NCI-H1436 treated with DMSO at 0.1 percent for 48 hours (cell line): ENCODE results near the gene GPX7.

Source experiments
- DNase-seq: peaks from one replicate; lab custom pipeline; 2025; lab: John Stamatoyannopoulos, UW

Gene GPX7

GRCh38 chr1:52629325-52629643 is 27.1 kb downstream of the GPX7 start:
- DNase-seq, result no peak

DNA sequence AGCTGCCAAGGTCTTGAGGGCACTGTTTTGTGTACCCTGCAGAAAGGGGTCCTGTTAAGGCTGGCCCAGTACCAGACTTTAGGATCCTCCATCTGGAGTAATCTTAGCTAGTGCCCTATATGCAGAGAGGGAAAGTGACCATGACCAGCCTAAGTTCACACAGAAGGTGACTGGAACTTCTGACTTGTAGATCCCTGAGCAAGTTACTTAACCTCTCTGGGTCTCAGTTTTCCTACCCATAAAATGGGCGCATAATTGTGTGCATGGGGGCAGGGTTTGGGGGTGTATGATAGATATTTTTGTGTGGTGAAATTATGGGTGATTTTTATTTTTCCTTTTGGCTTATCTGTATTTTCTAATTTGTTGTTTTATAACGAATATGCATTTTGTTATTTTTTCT is 27.5 kb downstream of the GPX7 start:
- DNase-seq, result no peak

DNA sequence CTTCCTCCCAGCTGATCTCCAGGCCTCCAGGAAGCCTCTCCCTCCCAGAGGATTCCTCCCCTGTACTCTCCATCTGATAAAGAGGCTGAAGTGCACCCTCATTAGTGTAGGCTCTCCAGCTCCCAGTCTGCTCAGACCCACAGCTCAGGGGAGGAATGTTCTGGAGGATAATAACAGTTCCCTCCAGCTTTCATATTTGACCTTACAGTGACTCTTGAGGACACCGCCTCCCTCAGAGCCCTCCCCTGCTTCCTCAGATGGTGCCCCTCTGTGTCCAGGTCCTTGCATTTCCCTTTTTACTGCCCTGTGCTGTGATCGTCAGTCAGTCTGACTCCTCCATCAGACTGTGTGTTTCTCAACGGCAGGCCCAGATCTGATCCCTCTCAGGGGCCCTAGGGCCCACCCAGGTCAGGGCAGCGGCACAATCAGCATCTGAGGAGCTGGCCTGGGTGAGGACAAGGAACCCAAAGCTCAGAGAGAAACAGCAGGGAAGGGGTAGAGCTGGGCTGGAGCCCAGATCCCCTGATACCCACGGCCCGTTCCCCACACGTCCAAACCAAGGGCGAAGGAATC is 29.7 kb downstream of the GPX7 start:
- DNase-seq, result no peak

DNA sequence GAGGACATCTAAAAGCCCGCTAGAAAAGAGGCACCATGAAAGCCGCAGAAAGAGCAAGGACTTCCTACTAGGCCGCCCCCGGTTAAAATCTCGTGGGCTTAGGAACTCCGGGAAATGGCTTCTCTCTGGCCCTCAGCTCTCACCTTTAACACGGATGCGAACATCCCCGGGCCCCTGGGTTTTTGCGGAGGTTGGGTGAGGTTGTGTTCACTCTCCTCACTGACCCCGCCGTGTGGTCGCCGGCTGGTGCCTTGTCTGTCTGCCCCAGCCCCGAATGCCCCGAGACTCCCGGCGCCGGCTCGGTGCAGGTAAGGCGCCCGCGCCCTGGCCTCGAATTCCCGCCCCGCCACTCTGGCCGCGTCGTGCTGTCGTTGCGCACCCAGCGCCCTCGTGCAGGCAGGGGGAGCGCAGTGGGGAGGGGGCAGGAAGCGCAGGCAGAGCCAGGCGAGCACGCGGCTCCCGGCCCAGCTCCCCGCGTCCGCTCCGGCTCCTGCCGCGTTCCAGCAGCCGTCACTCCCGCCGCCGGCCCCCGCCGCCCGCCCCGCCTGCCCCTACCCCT is 30.6 kb downstream of the GPX7 start, which contains the start of gene SHISAL2A:
Gene SHISAL2A (plus strand): TSS at position 437 of the 559 bp plus-strand sequence. CDS start 326 bp downstream, outside the sequence.
- no peak for DNase-seq

DNA sequence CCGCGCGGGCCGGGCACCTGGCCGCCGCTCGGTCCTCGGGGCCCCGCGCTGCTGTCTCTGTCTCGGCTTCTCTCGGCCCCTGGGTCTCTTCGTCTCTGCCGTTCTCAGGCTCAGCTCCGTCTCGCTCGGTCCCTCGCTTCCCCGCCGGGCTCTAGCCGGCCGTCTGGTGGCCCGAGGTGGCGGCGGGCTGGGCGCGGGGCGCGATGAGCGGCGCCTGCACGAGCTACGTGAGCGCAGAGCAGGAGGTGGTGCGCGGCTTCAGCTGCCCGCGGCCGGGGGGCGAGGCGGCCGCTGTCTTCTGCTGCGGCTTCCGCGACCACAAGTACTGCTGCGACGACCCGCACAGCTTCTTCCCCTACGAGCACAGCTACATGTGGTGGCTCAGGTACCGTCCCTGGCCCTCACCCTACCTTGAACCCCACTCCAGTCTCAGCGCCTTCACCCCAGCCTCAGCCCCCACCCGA is 31.2 kb downstream of the GPX7 start:
- DNase-seq, result no peak

GRCh38 chr1:52634111-52634510 is 31.9 kb downstream of the GPX7 start:
- DNase-seq, result no peak

DNA sequence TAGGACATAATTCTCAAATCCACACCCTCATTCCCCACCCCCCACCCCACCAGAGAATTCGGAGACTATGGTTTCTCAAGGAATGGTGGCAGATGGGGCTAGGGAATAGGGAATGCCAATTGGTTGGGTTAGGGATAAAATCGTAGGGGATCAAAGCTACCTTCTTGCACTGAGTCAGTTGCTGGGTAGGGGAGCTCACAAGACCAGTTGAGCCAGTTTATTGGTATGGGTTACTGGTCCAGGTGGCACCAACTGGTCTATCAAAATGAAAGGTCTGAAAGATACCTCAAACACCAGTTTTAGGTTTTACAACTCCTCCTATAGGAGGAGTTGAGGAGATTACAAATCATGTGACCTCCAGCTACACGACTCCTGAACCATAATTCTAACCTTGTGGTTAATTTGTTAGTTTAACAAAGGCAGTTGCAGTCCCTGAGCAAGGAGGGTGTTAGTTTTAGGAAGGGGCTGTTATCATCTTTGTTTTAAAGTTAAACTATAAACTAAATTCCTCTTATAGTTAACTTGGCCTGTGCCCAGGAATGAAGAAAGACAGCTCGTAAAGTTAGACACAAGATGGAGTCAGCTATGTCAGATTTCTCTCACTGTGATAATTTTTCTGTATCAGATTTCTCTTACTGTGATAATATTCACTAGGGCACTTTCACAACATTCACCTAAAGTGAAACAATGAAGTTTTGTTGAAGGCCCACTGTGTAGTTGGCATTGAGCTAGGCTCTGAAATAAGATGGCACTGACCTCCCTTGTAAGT is 33.3 kb downstream of the GPX7 start:
- DNase-seq, result no peak

GRCh38 chr1:52636721-52637695 is 34.8 kb downstream of the GPX7 start:
- DNase-seq, result no peak

GRCh38 chr1:52637946-52638345 is 35.8 kb downstream of the GPX7 start:
- no peak for DNase-seq

DNA sequence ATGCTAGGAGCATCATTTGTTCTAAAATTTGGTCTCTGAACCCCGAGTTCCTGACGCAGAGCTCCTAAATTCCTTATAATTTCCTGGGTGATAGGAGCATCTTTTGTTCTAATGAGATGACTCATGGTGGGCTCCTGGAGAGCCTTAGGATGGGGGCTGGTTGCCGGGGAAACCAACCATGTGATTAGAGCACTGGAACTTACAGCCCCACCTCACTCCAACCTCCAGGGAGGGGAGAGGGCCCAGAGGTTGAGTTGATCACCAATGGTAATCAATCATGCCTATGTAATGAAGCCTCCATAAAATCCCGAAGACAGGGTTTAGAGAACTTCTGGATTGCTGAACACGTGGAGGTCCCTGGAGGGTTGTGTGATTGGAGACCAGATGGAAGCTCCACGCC is 38.5 kb downstream of the GPX7 start:
- no peak for DNase-seq

DNA sequence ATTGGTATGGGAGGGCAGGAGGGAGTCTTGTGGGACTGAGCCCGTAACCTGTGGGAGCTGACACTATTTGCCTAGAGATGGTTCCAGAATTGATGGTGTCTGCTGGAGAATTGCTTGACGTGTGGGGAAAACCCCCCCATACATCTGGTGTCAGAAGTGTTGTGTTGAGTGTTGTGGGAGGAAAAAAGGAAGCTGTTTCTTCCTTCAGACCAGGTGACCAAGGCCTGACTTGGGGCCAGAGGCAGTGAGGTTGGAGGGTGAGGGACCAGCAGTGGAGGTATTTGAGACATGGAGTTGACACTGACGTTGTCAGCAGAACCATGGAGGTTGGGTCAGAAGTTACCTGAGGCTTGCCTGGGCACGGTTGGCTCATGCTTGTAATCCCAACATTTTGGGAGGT is 39.1 kb downstream of the GPX7 start:
- no peak for DNase-seq

DNA sequence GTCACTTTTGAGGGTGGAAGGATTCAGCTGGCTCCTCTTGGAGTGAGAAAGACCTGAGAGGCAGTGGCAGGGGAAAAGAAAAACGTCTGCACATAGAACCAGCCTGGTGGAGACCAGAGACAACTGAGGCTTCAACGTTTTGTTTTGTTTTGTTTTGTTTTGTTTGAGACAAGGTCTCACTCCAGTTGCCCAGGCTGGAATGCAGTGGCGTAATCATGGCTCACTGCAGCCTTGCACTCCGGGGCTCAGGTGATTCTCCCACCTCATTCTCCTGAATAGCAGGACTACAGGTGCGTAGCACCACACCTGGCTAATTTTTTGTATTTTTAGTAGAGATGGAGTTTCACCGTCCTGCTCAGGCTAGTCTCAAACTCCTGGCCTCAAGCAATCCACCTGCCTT is 43.1 kb downstream of the GPX7 start:
- no peak for DNase-seq

GRCh38 chr1:52651904-52652303 is 49.7 kb downstream of the GPX7 start:
- no peak for DNase-seq

DNA sequence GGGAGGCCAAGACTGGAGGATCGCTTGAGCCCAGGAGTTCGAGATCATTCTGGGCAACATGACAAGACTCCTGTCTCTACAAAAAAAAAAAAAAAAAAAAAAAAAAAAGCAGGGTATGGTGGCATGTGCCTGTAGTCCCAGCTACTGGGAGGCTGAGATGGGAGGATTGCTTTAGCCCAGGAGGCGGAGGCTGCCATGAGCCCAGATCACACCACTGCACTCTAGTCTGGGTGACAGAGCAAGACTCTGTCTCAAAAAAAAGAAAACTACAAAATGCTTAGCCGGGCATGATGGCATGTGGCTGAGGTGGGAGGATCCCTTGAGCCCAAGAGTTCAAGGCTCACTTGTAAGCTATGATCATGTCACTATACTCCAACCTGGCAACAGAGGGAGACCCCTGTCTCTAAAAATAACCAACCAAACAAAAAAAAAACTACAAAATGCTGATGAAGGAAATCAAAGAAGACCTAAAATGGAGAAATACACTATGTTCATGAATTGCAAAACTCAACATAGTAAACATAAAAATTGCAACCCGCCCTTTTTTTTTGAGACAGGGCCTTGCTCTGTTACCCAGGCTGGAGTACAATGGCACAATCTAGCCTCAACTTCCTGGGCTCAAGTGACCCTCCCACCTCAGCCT is 51.2 kb downstream of the GPX7 start:
- DNase-seq, result no peak

GRCh38 chr1:52654063-52654462 is 51.9 kb downstream of the GPX7 start:
- no peak for DNase-seq

GRCh38 chr1:52657702-52658101 is 55.5 kb downstream of the GPX7 start:
- no peak for DNase-seq
